HG03571 (cell line): ENCODE measurements around the gene SMARCD1.
"Not testable (repeated sequence)": the region's sequence is repeated elsewhere in the genome, so short reads cannot be mapped to it uniquely, and the experiment has no call there.

Source experiments
- ATAC-seq: cut with Tn5 transposase; IDR thresholded peaks from one replicate; pipeline ENCODE4 v1.9.1; 2021; ENCODE audit not compliant: unreplicated experiment

The SMARCD1 gene

GRCh38 chr12:50132505-50133135 is 47.5 kb downstream of the SMARCD1 start:
- ATAC-seq, result no peak

- no peak for ATAC-seq
Measured at GRCh38 chr12:50142993-50143392, 57.9 kb downstream of the SMARCD1 start.

GRCh38 chr12:50145439-50145838 is 60.3 kb downstream of the SMARCD1 start:
- ATAC-seq, result no peak

- ATAC-seq, result no peak
Measured at GRCh38 chr12:50147281-50147680, 62.1 kb downstream of the SMARCD1 start.

GRCh38 chr12:50148011-50148410 is 62.9 kb downstream of the SMARCD1 start:
- not testable (repeated sequence) for ATAC-seq

GRCh38 chr12:50149311-50149710 is 64.2 kb downstream of the SMARCD1 start:
- ATAC-seq, result no peak
